Measurements from ENCODE around the gene PPP1R14C. TPM values are rescaled to one million over a fixed set of nuclear protein-coding genes. Genes with fewer than 3 reads are reported as not detected.

Gene PPP1R14C
- total and polyA plus RNA-seq, 10 of the 15 experiments (the other 5 are each of a cell fraction or from before 2014, with no cell fraction given): 0.07 to 1.6 (median 0.13) TPM; not detected in 4

DNA sequence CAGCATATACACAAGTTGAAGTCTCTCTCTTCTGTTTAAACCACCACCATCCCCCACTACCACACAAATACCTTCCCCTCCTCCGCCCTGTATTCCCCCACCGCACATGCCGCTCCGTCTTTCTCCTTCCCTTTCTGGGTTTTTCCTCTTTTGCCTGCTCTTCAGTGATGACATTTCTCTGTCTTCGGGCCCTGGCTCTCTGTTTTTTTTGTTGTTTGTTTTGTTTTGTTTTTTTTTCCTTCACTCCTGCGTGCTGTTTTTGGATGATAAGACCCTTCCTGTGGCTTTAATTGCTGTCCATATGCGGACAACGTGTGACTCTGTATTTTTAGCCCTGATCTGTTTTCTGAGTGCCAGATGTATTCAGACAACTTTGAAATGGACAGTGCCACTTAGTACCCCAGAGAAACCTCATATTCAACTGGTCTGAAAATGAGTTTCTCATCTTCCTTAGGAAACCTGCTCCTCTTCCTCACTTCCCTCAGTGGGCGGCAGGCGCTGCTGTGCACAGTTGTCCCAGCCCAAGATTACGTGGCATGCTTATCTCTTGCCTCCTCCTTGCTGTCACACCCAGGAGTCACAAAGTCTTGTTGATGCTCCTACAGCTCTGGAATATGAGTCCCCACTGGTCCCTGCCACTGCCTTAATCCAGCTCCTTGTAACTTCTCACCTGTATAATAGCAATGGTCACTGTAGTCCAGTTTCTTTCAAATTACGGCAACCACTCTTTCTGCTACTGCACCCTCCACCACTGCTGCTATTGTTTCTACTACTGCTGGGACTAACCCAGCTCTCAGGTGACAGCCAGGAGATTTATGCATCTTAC lies 8.2 kb downstream of the PPP1R14C start:
- FAIRE-seq: no peak
- CTCF ChIA-PET: no interaction called here
- Histone ChIP-seq H3K9me3 (replicated peaks; ENCODE audit: control insufficient read depth, insufficient read depth, low read length) (no peaks in the 10 kb centered on the region), H3K4me3 (no peak overlapping the region), H3K4me2 (ENCODE audit: control insufficient read depth, insufficient read depth) (no peak overlapping the region), H3K79me2 (ENCODE audit: control insufficient read depth, insufficient read depth, low read length) (no peaks in the 10 kb centered on the region), H3K36me3 (ENCODE audit: control insufficient read depth in 2 of 2, insufficient read depth in 2 of 2, low read length in 1 of 2) (no peaks in the 10 kb centered on the region), H3K4me1 (ENCODE audit: control insufficient read depth, insufficient read depth, low read length) (no peaks in the 10 kb centered on the region), H3K9ac (ENCODE audit: control insufficient read depth, insufficient read depth, low read length) (no peak overlapping the region), H3K27me3 (replicated peaks in 1 of 2; ENCODE audit: control insufficient read depth in 2 of 2, insufficient read depth in 2 of 2, low read length in 1 of 2) (peaks cover 2 to 9% of the 10 kb centered on the region in 2 experiments; a peak in 3 of 4 replicates), H2AFZ (ENCODE audit: control insufficient read depth, low read depth, low read length) (no peak overlapping the region), H4K20me1 (ENCODE audit: control insufficient read depth, insufficient read depth) (no peaks in the 10 kb centered on the region), H3K27ac (ENCODE audit: control insufficient read depth, insufficient read depth) (no peak overlapping the region)
- intact Hi-C loops (cut with micrococcal nuclease; ENCODE audit: unreplicated experiment) (no loop called here), in situ Hi-C loops (cut with MboI) (no loop called here)
- TF ChIP-seq CHD4 (IDR thresholded peaks at IDR 0.05): no peak
- TF ChIP-seq ZBED1 (IDR thresholded peaks at IDR 0.05; ENCODE audit: borderline replicate concordance): no peak
- TF ChIP-seq SUPT20H (IDR thresholded peaks at IDR 0.05; ENCODE audit: borderline replicate concordance, control insufficient read depth, low read depth, low read length): no peak
- TF ChIP-seq RBBP5 (conservative IDR thresholded peaks at IDR 0.05): no peak
- TF ChIP-seq MTA2 (IDR thresholded peaks at IDR 0.05; ENCODE audit: low read depth): no peak
- SMC1A ChIA-PET (ENCODE audit: uncharacterized antibody, unreplicated experiment): no interaction called here
- POLR2A ChIA-PET: no interaction called here
- RAD21 ChIA-PET (ENCODE audit: unreplicated experiment): no interaction called here
- DNase-seq (ENCODE audit: low read depth, low spot score): no peak
- WGBS (ENCODE audit: insufficient coverage, insufficient replicate concordance, low lambda C conversion rate, missing lambda C conversion rate): 35% methylated on average over 12 of the region's 12 CpGs
- no TSS peak for BruUV-seq (replicated peaks)
- ATAC-seq: no peak

Measured in GM12878 (cell line).